ENCODE measurements around the gene SERPINA3.

DNA sequence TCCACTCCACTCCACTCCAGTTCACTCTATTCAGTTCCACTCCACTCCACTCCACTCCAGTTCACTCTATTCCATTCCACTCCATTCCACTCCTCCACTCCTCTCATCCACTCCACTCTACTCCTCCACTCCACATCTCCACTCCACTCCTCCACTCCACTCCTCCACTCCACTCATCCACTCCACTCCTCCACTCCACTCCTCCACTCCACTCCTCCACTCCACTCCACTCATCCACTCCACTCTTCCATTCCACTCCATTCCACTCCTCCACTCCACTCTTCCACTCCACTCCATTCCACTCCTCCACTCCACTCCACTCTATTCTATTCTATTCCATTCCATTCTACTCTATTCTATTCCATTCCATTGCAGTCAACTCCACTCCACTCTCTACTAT, 21.1 kb upstream of the SERPINA3 start:
- TF ChIP-seq, protein P1, sequence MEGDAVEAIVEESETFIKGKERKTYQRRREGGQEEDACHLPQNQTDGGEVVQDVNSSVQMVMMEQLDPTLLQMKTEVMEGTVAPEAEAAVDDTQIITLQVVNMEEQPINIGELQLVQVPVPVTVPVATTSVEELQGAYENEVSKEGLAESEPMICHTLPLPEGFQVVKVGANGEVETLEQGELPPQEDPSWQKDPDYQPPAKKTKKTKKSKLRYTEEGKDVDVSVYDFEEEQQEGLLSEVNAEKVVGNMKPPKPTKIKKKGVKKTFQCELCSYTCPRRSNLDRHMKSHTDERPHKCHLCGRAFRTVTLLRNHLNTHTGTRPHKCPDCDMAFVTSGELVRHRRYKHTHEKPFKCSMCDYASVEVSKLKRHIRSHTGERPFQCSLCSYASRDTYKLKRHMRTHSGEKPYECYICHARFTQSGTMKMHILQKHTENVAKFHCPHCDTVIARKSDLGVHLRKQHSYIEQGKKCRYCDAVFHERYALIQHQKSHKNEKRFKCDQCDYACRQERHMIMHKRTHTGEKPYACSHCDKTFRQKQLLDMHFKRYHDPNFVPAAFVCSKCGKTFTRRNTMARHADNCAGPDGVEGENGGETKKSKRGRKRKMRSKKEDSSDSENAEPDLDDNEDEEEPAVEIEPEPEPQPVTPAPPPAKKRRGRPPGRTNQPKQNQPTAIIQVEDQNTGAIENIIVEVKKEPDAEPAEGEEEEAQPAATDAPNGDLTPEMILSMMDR (IDR thresholded peaks at IDR 0.05; ENCODE audit: low read depth, low read length, poor library complexity, severe bottlenecking) = no peak
- no peak for TF ChIP-seq EZH2phosphoT487 (IDR thresholded peaks at IDR 0.05; ENCODE audit: borderline replicate concordance, low read length)

Measured in DOHH2 (cell line).